ENCODE measurements around the gene TRMT1.
A peak's percentile ranks its signal among the peaks of the same experiment; 100 is the strongest.

The TRMT1 gene

GRCh38 chr19:13070425-13071140 is 46.0 kb downstream of the TRMT1 start:
- no peak for DNase-seq (ENCODE audit: low read depth)

- no peak for DNase-seq (ENCODE audit: low read depth)
Measured at GRCh38 chr19:13069415-13070359, 46.9 kb downstream of the TRMT1 start.

- no peak for DNase-seq (ENCODE audit: low read depth)
Measured at GRCh38 chr19:13068085-13068846, 48.3 kb downstream of the TRMT1 start.

- DNase-seq (ENCODE audit: low read depth) = no peak
Measured at GRCh38 chr19:13066933-13067807, 49.4 kb downstream of the TRMT1 start.

- no peak for DNase-seq (ENCODE audit: low read depth)
Measured at GRCh38 chr19:13066226-13066625, 50.3 kb downstream of the TRMT1 start.

GRCh38 chr19:13064092-13064489 is 52.4 kb downstream of the TRMT1 start:
- DNase-seq (ENCODE audit: low read depth) = no peak

GRCh38 chr19:13063461-13064091 is 53.0 kb downstream of the TRMT1 start:
- DNase-seq (ENCODE audit: low read depth) = no peak

- DNase-seq (ENCODE audit: low read depth) = no peak
Measured at GRCh38 chr19:13062317-13062716, 54.2 kb downstream of the TRMT1 start.

- peak; percentile 55 for DNase-seq (ENCODE audit: low read depth)
Measured at GRCh38 chr19:13060964-13061927, 55.3 kb downstream of the TRMT1 start.

GRCh38 chr19:13060233-13060963 is 56.1 kb downstream of the TRMT1 start:
- no peak for DNase-seq (ENCODE audit: low read depth)

- DNase-seq (ENCODE audit: low read depth) = no peak
Measured at GRCh38 chr19:13058951-13059660, 57.4 kb downstream of the TRMT1 start.

- DNase-seq (ENCODE audit: low read depth) = no peak
Measured at GRCh38 chr19:13057744-13058143, 58.8 kb downstream of the TRMT1 start.

GRCh38 chr19:13057147-13057572 is 59.4 kb downstream of the TRMT1 start:
- no peak for DNase-seq (ENCODE audit: low read depth)

- peak; percentile 61 for DNase-seq (ENCODE audit: low read depth)
Measured at GRCh38 chr19:13056052-13056660, 60.4 kb downstream of the TRMT1 start.

- peak; percentile 93 for DNase-seq (ENCODE audit: low read depth)
Measured at GRCh38 chr19:13055213-13056051, 61.1 kb downstream of the TRMT1 start.

Measured in fibroblast of the conjunctiva (primary cell).